GM19238 (cell line): ENCODE results near the gene LIFR.
"Not testable (repeated sequence)": the region's sequence is repeated elsewhere in the genome, so short reads cannot be mapped to it uniquely, and the experiment has no call there.

ENCODE experiments used
- DNase-seq: peaks from one replicate; pipeline ENCODE4 v3.0.0; 2011; ENCODE audit warnings: low spot score; ENCODE audit not compliant: insufficient read length

LIFR gene, protein sequence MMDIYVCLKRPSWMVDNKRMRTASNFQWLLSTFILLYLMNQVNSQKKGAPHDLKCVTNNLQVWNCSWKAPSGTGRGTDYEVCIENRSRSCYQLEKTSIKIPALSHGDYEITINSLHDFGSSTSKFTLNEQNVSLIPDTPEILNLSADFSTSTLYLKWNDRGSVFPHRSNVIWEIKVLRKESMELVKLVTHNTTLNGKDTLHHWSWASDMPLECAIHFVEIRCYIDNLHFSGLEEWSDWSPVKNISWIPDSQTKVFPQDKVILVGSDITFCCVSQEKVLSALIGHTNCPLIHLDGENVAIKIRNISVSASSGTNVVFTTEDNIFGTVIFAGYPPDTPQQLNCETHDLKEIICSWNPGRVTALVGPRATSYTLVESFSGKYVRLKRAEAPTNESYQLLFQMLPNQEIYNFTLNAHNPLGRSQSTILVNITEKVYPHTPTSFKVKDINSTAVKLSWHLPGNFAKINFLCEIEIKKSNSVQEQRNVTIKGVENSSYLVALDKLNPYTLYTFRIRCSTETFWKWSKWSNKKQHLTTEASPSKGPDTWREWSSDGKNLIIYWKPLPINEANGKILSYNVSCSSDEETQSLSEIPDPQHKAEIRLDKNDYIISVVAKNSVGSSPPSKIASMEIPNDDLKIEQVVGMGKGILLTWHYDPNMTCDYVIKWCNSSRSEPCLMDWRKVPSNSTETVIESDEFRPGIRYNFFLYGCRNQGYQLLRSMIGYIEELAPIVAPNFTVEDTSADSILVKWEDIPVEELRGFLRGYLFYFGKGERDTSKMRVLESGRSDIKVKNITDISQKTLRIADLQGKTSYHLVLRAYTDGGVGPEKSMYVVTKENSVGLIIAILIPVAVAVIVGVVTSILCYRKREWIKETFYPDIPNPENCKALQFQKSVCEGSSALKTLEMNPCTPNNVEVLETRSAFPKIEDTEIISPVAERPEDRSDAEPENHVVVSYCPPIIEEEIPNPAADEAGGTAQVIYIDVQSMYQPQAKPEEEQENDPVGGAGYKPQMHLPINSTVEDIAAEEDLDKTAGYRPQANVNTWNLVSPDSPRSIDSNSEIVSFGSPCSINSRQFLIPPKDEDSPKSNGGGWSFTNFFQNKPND

DNA sequence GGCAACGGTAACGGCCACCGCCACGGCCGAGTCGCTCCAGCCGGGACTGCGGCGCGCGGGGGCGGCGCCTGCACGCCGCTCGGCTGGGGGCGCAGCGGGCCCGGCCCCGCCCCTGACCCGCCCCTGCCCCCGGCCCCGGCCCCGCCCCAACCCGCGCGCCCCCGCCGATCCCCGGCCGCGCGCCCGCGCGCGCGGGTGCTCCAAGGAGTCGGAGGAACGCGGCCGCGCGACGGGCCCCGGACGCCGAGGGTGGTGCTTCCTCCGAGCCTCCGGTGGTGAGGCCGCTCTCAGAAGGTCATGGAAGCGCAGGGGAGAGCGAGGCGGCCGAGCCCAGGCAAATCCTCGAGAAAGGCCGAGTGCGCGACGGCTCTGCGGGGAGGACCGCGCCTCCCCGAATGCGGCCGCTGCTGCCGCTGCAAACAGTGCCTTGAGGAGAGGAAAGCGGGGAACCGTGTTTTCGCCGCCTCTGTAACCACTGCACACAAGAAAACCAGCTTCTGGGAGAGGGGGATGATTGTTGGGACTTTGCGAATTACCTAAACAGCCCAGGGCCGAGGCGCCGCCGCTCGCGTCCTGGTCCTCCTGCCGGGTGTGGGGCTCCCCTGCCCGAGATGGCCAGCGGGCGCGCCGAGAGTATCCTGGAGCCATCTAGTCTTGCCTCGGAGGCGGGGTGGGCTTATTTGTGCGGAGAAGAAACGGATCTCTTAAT is at the start of gene LIFR:
LIFR (minus strand) TSS at position 48 of the 709 bp plus-strand sequence. CDS start 25,999 bp downstream, outside the sequence.
- peak; percentile 10 for DNase-seq

DNA sequence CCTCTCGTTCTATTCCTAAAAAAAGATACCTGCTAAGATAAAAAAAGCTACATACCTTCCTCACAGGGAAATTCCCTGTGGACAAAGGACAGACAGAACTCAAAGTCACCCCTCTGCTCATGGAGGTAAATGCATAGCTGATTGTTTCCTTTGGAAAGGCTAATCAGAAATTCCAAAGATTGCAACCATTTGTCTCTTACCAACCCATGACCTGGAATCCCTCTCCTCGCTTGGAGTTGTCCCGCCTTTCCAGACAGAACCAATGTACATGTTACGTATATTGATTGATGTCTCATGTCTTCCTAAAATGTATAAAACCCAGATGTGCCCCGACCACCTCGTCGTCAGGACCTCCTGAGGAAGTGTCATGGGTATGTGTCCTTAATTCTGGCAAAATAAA is 49.2 kb upstream of the LIFR start:
- no peak for DNase-seq

DNA sequence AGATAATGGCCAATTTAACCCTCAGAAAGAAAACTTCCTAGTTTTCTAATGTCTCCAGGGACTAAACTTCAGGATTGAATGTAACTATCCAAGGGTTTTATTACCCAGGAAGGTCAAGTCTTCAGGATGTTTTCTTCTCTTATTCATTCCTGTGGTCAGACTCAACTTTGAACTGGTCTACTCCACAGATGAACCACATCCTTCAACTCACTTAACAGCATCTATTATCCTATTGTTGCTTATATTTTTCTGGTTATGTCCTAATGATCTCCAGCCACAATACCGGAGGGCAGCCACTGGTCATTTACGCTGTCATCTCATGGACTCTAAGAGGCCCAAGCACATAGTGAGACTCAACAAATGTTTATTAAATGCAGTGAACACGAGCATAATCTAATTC is 47.2 kb upstream of the LIFR start:
- DNase-seq = no peak

DNA sequence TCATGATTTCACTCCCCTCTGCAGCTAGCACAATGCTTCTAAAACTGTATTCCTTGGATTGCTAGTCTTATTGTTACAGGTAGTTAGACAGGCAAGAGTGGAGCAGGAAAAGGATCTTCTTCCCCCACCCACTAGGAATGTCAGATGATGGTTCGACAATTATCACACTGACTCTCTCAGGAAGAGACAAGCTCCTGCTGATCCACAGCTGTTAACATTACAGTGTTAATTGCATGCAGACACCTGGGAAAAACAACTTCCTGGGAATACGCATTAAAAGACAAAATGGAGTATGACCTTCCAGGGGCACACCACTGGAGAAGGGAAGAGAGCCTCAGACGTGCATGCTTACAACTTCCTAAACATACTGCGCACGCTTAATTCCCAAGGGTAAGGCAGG is 46.2 kb upstream of the LIFR start:
- no peak for DNase-seq

DNA sequence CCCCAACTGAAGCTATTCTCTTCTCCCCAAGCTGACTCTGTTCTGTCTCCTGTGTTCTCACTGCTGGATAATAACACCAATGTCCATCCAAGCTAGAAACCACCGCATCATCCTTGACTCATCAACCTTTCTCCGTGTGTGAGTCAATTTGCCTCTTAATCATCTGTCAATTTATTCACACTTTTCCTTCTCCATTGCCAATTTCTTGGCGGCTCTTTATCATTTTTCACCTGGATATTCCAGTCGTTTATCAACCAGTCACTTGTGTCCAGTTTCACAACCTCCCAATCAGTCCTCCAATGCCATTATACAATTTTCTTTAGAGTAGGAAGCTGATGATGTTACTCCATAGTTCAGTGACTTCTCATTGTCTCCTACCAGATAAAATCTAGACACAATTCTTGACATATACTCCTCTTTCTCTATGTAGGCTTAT is 45.4 kb upstream of the LIFR start:
- DNase-seq = no peak

DNA sequence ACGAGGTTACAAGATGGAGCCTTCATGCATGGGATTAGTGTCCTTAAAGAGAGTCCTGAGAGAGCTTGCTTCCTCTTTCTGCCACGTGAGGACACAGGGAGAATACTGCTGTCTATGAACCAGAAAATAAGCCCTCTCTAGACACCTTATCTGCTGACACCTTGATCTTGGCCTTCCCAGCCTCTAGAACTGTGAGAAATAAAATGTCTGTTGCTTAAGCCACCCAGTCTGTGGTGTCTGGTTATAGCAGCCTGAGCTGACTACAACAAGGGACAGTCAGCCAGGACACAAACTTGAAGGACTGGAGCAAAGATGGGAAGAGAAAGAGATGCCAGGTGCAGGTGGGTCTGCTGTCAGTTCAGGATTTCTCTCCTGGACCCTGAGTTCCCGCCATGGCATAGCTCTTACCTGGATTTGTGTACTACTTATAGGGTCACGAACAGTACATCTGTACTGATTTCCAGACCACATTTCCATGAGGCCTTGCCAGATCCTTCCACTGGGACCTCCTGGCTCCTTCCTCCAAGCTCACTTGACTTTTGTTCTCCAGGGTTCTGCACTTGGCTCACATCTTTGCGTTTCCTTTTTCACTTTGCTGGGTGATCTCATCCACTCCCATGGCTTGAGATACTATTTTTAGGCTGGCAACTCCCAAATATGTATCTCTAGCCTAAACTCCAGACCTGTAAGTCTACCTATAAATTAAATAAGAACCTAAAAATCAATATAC is 44.9 kb upstream of the LIFR start:
- DNase-seq = no peak

DNA sequence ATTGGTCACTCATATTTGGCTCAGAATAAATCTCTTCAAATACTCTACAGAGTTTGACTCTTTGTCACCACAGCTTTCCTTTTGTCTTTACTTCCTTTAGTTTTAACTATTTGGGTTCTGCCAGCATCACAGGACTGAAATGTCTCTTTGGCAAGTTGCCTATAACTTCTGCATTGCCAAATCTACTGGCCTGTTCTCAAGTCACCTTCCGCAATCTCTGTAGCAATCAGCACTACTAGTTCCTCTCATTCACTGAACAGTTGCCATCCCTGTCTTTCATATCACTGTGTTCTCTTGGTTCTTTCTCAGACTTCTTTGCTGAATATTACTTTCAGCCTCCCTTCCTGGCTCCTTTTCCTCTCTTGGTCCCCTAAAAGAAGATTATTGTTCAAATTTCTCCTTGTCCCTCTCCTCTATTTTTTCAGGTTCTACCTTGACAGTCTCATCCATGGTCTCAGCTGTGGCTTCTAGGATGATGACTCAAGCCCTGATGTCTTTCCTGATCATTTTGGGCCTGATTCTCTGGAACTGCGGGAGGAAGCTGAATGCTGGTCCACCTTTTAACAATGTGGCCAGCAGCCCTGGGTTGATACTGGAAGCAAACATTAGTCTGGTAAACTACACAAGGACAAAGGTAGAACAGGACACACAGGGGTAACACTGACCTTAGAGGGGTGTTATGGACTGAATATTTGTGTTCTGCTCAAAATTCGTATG is 44.0 kb upstream of the LIFR start:
- DNase-seq = no peak

DNA sequence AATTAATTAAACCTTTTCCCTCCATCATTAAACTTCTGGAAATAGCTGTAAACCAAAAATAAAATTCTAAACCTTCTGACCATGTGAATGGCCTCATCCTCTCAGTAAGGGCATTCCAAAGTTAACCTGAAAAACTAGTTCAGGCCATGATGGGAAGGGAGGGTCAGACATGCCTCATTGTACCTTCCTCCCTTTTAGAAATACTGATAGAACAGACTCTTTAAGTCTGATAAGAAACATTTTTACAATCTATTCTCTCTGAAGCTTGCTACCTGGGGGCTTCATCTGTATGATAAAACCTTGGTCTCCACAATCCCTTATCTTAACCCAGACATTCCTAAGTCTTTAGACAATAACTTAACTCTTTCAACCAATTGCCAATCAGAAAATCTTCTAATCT is 43.3 kb upstream of the LIFR start:
- DNase-seq = not testable (repeated sequence)

DNA sequence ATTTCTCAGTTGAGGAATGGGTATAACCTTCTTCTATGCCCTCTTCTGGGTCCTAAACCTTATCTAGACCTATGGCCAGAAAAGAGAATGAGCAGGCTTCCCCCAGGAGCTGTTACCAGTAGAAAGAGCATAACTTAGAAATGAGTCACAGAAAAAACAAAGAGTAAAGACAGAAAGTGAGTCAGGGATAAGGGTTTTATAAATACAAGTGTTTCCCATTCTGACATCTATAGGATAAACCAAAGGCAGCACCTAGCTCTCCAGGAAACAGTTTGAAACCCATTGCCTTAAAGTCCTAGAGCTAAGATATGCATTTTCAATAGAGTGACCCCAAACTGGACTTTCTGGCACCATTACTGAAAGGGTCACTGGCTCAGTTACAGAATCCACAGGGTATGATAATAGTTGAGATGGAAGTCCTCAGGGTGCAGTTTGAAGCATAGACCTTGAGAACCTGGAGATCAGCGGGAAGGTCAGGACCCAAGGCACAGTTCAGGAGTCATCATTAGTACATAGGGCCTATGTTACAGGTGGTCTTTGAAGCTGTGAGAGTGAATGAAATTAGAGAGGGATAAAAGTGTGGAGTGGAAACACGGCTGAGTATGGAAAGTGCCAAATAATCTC is 42.7 kb upstream of the LIFR start:
- DNase-seq = no peak

DNA sequence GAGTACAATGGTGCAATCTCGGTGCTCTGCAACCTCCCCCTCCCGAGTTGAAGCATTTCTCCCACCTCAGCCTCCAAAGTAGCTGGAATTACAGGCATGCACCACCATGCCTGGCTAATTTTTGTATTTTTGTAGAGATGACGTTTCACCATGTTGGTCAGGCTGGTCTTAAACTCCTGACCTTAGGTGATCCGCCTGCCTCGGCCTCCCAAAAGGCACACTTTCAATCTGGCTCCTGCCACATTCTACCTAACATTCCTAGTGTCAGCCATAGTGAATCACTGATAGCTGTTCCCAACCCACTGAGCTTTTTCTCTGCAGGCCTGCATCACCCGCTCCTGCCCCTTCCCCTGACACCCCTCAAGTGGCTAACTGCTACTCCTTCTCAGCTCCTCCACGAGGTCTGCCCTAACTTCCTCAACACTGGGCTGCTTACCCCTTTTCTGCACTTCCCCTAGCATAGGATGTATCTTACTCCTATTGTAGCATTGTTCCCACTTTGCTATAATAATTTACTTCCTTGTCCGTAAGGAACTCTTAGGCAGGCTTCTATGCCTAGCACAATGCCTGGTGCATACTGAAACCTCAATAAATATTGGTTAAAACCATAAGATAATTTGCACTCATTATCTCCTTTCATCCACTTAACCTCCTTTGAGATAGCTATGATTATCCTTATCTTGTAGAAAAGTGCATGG is 42.0 kb upstream of the LIFR start:
- no peak for DNase-seq

DNA sequence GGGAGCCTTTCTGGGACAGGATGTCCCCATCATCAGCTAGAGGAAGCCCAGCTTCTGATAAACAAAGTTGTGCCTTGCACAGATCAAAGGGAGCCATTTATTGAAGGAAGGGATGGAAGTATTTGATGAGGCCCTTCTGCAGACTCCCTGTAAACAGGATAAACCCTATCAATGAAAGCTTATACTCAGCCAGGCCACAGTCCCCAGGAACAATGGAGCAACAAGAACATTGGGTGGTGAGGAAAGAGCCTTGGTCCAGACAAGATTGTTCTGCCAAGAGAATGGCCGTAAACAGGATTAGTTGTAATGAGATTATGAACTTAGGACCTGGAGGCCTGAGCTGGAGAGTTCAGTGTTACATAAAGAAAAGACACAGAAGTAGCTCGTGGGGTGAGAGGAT is 40.5 kb upstream of the LIFR start:
- DNase-seq = no peak

DNA sequence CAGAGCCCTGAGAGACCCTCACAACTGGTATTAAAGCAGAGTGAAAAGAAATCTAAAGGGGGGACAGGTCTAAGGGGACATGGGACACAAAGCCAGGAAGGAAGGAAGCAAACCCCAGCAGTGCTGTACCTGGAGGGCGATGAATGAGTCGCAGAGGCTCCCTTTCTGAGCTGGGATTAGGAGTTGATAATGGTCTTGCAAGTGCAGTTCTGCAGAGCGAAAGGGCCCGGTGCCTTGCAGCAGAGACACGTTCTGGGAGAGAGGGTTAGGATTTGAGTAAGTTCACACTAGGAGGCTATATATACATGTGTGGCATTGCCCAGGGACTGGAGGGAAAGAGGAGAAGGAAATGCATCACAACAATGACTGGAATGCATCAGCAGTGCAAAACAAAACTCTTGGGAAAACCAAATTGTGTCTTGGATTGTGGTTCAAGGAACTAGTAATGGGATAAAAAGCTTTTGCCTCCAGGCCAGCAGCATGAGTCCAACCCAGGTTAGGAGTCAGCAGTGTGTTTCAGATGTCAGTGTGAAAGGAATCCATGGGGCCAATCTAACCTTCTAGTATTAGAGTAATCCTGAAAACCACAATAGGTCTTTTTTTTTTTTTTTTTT is 38.8 kb upstream of the LIFR start:
- no peak for DNase-seq

DNA sequence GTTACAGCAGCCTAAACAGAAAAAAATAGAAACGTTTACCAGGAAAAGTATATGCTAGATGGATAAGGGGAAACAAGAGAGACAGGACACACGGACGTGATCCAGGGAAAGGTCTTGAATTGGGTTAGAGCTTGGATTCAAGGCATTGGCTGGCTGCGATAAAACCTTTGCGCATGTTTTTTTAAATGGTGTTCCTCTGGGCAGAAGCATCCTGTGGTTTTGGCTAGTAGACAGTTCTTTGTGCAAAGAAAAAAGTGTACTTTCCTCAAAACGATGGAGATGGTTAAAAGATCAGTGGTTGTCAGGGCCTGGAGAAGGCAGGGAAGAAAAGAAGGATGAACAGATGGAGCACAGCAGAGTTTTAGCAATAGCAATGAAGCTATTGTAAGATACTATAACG is 37.5 kb upstream of the LIFR start:
- DNase-seq = no peak

DNA sequence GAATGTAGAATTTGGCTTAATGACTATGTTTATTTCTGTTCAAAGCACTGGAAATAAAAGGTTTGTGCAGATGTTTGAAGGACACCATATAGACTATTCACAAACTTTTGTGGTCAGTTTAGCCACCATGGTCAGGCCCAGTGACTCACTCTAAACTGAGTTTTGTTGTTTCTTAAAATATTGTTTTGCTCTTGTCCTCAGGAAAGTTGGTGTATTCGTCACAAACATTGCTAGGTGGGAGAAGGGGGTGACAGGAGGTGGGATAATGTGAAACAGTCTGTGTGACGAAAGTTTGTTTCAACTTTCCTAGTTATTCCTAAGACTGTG is 35.0 kb upstream of the LIFR start:
- DNase-seq = no peak

DNA sequence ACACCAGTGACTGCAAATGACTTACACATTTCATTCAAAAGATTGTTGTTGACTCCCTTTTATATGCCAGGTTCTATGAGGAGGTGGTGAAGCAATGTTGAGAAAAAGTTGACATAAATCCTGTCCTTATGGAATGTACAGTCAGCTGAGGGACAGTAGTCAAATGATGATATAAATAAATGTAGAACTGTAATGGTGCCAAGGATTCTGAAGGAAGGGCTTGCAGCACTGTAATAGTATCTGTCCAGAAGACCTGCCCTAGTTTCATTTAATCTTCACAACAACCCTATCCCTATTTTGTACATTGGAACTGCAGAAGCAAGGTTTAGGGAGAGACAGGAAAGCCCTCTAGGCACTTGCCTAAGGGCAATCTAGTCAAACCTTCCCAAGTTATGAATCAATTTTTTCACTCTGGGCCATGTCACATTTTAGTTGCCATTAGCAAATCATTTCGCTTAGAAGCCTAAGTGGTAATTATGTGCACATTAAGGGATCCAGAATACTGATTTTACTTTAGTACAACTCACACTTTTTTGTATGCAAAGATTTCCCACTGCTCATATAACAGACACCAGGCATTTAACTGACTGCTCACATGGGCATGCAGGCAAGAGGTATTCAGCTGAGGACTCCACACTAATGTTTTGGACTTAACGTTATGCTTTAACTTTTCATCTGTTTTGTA is 34.5 kb upstream of the LIFR start:
- no peak for DNase-seq

DNA sequence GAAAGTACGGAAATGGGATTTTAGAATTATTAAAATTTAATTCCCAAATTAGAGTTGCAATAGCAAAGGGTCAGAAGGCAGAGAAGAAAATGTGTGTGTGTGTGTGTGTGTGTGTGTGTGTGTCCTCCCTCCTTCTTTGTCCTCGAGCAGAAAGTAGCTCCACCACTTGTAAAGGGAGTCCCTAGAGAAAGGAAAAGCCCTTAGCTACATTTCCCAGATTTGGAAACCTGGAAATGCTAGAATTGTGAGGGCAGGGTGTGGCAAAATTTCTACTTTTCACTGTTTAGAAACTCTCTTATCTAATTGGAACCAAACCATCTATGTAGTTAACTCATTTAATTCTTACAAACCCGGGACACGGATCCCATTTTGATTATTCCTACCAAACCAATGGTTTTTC is 33.2 kb upstream of the LIFR start:
- no peak for DNase-seq

DNA sequence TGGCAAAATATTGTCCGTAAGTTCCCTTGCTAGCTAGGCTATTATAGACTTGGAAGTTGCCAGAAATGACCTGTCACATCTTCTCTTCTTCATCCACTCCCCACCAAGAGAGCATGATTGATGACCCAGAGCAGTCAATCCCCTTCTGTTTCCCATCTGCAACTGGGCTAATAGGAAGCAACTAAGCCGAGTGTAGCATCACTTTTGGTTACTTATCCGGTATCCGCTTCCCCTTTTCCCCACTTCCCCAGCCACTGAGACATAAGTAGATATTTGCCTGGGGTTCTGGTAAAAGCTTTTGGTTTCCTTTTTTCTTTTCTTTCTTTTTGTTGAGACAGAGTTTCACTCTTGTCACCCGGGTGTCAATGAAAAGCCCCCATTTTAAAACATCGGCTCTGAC is 29.4 kb upstream of the LIFR start:
- no peak for DNase-seq

DNA sequence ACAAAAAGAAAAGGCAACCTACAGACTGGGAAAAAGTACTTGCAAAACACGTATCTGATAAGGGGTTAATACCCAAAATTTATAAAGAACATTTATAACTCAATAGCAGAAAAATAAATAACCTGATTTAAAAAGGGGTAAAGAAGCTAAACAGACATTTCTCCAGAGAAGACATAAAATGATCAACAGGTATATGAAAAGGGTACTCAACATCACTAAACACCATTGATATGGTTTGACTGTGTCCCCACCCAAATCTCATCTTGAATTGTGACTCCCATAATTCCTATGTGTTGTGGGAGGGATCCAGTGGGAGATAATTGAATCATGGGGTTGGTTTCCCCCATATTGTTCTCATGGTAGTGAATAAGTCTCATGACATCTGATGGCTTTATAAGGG is 27.1 kb upstream of the LIFR start:
- no peak for DNase-seq
